ENCODE data around the gene DACH1.

The DACH1 gene

GRCh38 chr13:71685072-71685471 is 181.9 kb downstream of the DACH1 start:
- DNase-seq, result no peak

- DNase-seq, result no peak
These were observed 184.9 kb downstream of the DACH1 start for GRCh38 chr13:71681901-71682613.

- no peak for DNase-seq
These were observed 189.9 kb downstream of the DACH1 start for GRCh38 chr13:71677124-71677523.

GRCh38 chr13:71672512-71672911 is 194.5 kb downstream of the DACH1 start:
- no peak for DNase-seq

GRCh38 chr13:71663431-71663830 is 203.6 kb downstream of the DACH1 start:
- no peak for DNase-seq

- no peak for DNase-seq
These were observed 205.1 kb downstream of the DACH1 start for GRCh38 chr13:71661921-71662320.

GRCh38 chr13:71659404-71659803 is 207.6 kb downstream of the DACH1 start:
- DNase-seq, result no peak

GRCh38 chr13:71645467-71645866 is 221.5 kb downstream of the DACH1 start:
- DNase-seq, result no peak

GRCh38 chr13:71644579-71644978 is 222.4 kb downstream of the DACH1 start:
- DNase-seq, result no peak

- DNase-seq, result no peak
These were observed 223.6 kb downstream of the DACH1 start for GRCh38 chr13:71643448-71643860.

GRCh38 chr13:71638751-71639150 is 228.3 kb downstream of the DACH1 start:
- DNase-seq, result no peak

- DNase-seq, result no peak
These were observed 232.2 kb downstream of the DACH1 start for GRCh38 chr13:71634602-71635443.

GRCh38 chr13:71634182-71634581 is 232.8 kb downstream of the DACH1 start:
- no peak for DNase-seq

- DNase-seq, result no peak
These were observed 234.3 kb downstream of the DACH1 start for GRCh38 chr13:71632721-71633120.

GRCh38 chr13:71632206-71632605 is 234.8 kb downstream of the DACH1 start:
- DNase-seq, result no peak

- DNase-seq, result no peak
These were observed 237.8 kb downstream of the DACH1 start for GRCh38 chr13:71629167-71629566.

GRCh38 chr13:71626421-71627117 is 240.4 kb downstream of the DACH1 start:
- no peak for DNase-seq

GRCh38 chr13:71625694-71626093 is 241.3 kb downstream of the DACH1 start:
- no peak for DNase-seq

GRCh38 chr13:71624653-71625600 is 242.1 kb downstream of the DACH1 start:
- DNase-seq, result no peak

- DNase-seq, result no peak
These were observed 245.6 kb downstream of the DACH1 start for GRCh38 chr13:71621174-71622124.

- no peak for DNase-seq
These were observed 247.9 kb downstream of the DACH1 start for GRCh38 chr13:71619096-71619495.
